ENCODE data around the gene TSPAN1. TPM values are rescaled to one million over a fixed set of nuclear protein-coding genes. Genes with fewer than 3 reads are reported as not detected.

TSPAN1 gene
- polyA plus RNA-seq, 1 of the 3 experiments (the other 2 are of a cell fraction) = 12.2 TPM

DNA sequence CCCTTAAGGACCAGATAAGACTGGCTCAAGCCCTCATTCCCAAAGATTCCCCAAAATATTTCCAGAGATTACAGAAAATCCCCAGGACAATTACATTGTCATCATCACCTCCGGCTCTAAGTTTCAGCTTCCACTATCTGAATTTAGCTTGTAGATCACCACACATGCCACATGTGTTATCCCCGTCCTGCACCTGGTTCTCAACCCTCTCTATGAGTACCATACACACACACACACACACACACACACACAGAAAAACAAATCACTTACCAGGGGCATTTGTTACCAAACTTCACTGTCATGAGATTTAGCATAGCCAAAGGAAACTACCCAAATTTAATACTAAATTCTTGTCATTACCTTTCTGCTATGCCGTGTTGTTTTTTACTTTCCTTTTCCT, 15.4 kb upstream of the TSPAN1 start:
- H3K79me2 ChIP-seq (ENCODE audit: insufficient read depth) = no peaks in the 10 kb centered on the region
- POLR2A ChIA-PET = no interaction called here
- no peaks in the 10 kb centered on the region for H3K9me3 ChIP-seq
- no peaks in the 10 kb centered on the region for H3K9me2 ChIP-seq
- no peaks in the 10 kb centered on the region for H3K27me3 ChIP-seq (ENCODE audit: insufficient read depth)
- no peaks in the 10 kb centered on the region for H3K36me3 ChIP-seq (replicated peaks in 1 of 2; ENCODE audit: control insufficient read depth in 1 of 2, insufficient read depth in 2 of 2, low read length in 1 of 2)
- TF ChIP-seq SMC3 (IDR thresholded peaks at IDR 0.05; ENCODE audit: low read depth, low read length) = no peak
- no peak for TF ChIP-seq FOXM1 (IDR thresholded peaks at IDR 0.05; ENCODE audit: low read depth)
- TF ChIP-seq SIN3A (IDR thresholded peaks at IDR 0.05; ENCODE audit: borderline replicate concordance, low read depth, low read length) = no peak
- TF ChIP-seq, protein P1, sequence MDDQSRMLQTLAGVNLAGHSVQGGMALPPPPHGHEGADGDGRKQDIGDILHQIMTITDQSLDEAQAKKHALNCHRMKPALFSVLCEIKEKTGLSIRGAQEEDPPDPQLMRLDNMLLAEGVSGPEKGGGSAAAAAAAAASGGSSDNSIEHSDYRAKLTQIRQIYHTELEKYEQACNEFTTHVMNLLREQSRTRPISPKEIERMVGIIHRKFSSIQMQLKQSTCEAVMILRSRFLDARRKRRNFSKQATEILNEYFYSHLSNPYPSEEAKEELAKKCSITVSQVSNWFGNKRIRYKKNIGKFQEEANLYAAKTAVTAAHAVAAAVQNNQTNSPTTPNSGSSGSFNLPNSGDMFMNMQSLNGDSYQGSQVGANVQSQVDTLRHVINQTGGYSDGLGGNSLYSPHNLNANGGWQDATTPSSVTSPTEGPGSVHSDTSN (IDR thresholded peaks at IDR 0.05) = no peak
- no peak for TF ChIP-seq TAF1 (IDR thresholded peaks at IDR 0.05; ENCODE audit: borderline replicate concordance, low read depth, low read length)
- no peak for TF ChIP-seq NRF1 (IDR thresholded peaks at IDR 0.05; ENCODE audit: low read depth, low read length)
- no peak overlapping the region for H3K27ac ChIP-seq (ENCODE audit: low read depth in 2 of 2, low read length in 1 of 2)
- no peak overlapping the region for H3K4me2 ChIP-seq
- WGBS (ENCODE audit: low lambda C conversion rate) = 56% methylated on average over 3 of the region's 3 CpGs
- CTCF ChIA-PET = no interaction called here
- H3K4me3 ChIP-seq (ENCODE audit: low read depth in 2 of 2, low read length in 1 of 2) = no peak overlapping the region
- no peaks in the 10 kb centered on the region for H4K20me1 ChIP-seq (ENCODE audit: insufficient read depth)
- no peaks in the 10 kb centered on the region for H3F3A ChIP-seq (replicated peaks; ENCODE audit: insufficient read depth)
- H3K9ac ChIP-seq = no peak overlapping the region
- DNase-seq = no peak
- H2AFZ ChIP-seq (ENCODE audit: low read depth) = 0 out of 2 replicates have a peak overlapping the region, but pooled peaks have one; percentile 35
- no peaks in the 10 kb centered on the region for H3K4me1 ChIP-seq (ENCODE audit: control insufficient read depth in 1 of 2, insufficient read depth in 2 of 2, low read depth in 1 of 2, low read length in 1 of 2)

DNA sequence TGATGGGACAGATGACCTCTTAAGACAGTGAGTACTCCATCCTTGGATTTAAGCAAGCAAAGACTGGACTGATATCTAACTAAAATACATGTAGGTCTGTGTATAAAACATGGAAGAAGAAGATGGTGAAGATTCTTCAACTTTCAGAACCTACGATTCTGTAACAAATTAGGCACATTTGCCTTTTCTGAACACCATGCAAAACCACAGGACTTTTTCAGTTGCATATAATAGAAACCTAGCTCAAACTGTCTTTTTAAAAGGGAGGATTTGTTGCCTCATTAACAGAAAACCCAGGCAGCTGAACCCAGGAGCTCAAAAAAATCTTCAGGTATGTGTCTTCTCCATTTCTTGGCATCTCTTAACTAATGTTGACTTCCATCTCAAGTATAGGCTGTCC, 14.7 kb upstream of the TSPAN1 start:
- no peaks in the 10 kb centered on the region for H4K20me1 ChIP-seq (ENCODE audit: insufficient read depth)
- no peaks in the 10 kb centered on the region for H3K36me3 ChIP-seq (replicated peaks in 1 of 2; ENCODE audit: control insufficient read depth in 1 of 2, insufficient read depth in 2 of 2, low read length in 1 of 2)
- H3K27ac ChIP-seq (ENCODE audit: low read depth in 2 of 2, low read length in 1 of 2) = no peak overlapping the region
- ChIA-PET POLR2A (no interaction called here), CTCF (interaction anchor here (0.9 to 1.1 kb wide), 2 partner anchors 11 to 19 kb away, joined by 3 read pairs; no protein-coding TSS in a partner anchor)
- H3K4me3 ChIP-seq (ENCODE audit: low read depth in 2 of 2, low read length in 1 of 2) = no peak overlapping the region
- no peak overlapping the region for H2AFZ ChIP-seq (ENCODE audit: low read depth)
- WGBS (ENCODE audit: low lambda C conversion rate) = 67% methylated on average over 1 of the region's 1 CpG
- no peaks in the 10 kb centered on the region for H3K9me2 ChIP-seq
- H3K4me2 ChIP-seq = no peak overlapping the region
- H3K79me2 ChIP-seq (ENCODE audit: insufficient read depth) = no peaks in the 10 kb centered on the region
- no peaks in the 10 kb centered on the region for H3K9me3 ChIP-seq
- H3K27me3 ChIP-seq (ENCODE audit: insufficient read depth) = no peaks in the 10 kb centered on the region
- H3K9ac ChIP-seq = no peak overlapping the region
- no peaks in the 10 kb centered on the region for H3K4me1 ChIP-seq (ENCODE audit: control insufficient read depth in 1 of 2, insufficient read depth in 2 of 2, low read depth in 1 of 2, low read length in 1 of 2)
- no peaks in the 10 kb centered on the region for H3F3A ChIP-seq (replicated peaks; ENCODE audit: insufficient read depth)
- no peak for DNase-seq
- TF ChIP-seq JUND (IDR thresholded peaks at IDR 0.05) (no peak), CHD2 (IDR thresholded peaks at IDR 0.05; ENCODE audit: low read length, partially characterized antibody) (no peak), RAD21 (IDR thresholded peaks at IDR 0.05; ENCODE audit: low read length) (no peak), RCOR1 (IDR thresholded peaks at IDR 0.05; ENCODE audit: low read length) (no peak), TEAD4 (IDR thresholded peaks at IDR 0.05; ENCODE audit: borderline replicate concordance, insufficient read depth) (no peak), TAF1 (IDR thresholded peaks at IDR 0.05; ENCODE audit: borderline replicate concordance, low read depth, low read length) (no peak), FOXM1 (IDR thresholded peaks at IDR 0.05; ENCODE audit: low read depth) (no peak), EZH2phosphoT487 (IDR thresholded peaks at IDR 0.05; ENCODE audit: borderline replicate concordance, low read depth) (no peak), ELF1 (IDR thresholded peaks at IDR 0.05) (no peak), FOXJ3 (CRISPR knock-in tag; IDR thresholded peaks at IDR 0.05) (no peak), MXI1 (IDR thresholded peaks at IDR 0.05; ENCODE audit: low read depth, low read length) (no peak)
- TF ChIP-seq, protein P2, sequence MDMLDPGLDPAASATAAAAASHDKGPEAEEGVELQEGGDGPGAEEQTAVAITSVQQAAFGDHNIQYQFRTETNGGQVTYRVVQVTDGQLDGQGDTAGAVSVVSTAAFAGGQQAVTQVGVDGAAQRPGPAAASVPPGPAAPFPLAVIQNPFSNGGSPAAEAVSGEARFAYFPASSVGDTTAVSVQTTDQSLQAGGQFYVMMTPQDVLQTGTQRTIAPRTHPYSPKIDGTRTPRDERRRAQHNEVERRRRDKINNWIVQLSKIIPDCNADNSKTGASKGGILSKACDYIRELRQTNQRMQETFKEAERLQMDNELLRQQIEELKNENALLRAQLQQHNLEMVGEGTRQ (IDR thresholded peaks at IDR 0.05; ENCODE audit: borderline replicate concordance, low read depth, low read length) = no peak
- TF ChIP-seq, protein P3, sequence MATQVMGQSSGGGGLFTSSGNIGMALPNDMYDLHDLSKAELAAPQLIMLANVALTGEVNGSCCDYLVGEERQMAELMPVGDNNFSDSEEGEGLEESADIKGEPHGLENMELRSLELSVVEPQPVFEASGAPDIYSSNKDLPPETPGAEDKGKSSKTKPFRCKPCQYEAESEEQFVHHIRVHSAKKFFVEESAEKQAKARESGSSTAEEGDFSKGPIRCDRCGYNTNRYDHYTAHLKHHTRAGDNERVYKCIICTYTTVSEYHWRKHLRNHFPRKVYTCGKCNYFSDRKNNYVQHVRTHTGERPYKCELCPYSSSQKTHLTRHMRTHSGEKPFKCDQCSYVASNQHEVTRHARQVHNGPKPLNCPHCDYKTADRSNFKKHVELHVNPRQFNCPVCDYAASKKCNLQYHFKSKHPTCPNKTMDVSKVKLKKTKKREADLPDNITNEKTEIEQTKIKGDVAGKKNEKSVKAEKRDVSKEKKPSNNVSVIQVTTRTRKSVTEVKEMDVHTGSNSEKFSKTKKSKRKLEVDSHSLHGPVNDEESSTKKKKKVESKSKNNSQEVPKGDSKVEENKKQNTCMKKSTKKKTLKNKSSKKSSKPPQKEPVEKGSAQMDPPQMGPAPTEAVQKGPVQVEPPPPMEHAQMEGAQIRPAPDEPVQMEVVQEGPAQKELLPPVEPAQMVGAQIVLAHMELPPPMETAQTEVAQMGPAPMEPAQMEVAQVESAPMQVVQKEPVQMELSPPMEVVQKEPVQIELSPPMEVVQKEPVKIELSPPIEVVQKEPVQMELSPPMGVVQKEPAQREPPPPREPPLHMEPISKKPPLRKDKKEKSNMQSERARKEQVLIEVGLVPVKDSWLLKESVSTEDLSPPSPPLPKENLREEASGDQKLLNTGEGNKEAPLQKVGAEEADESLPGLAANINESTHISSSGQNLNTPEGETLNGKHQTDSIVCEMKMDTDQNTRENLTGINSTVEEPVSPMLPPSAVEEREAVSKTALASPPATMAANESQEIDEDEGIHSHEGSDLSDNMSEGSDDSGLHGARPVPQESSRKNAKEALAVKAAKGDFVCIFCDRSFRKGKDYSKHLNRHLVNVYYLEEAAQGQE (IDR thresholded peaks at IDR 0.05; ENCODE audit: low read depth, low read length) = no peak
- TF ChIP-seq, protein P1 (IDR thresholded peaks at IDR 0.05) = no peak
- TF ChIP-seq, protein P4, sequence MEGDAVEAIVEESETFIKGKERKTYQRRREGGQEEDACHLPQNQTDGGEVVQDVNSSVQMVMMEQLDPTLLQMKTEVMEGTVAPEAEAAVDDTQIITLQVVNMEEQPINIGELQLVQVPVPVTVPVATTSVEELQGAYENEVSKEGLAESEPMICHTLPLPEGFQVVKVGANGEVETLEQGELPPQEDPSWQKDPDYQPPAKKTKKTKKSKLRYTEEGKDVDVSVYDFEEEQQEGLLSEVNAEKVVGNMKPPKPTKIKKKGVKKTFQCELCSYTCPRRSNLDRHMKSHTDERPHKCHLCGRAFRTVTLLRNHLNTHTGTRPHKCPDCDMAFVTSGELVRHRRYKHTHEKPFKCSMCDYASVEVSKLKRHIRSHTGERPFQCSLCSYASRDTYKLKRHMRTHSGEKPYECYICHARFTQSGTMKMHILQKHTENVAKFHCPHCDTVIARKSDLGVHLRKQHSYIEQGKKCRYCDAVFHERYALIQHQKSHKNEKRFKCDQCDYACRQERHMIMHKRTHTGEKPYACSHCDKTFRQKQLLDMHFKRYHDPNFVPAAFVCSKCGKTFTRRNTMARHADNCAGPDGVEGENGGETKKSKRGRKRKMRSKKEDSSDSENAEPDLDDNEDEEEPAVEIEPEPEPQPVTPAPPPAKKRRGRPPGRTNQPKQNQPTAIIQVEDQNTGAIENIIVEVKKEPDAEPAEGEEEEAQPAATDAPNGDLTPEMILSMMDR (IDR thresholded peaks at IDR 0.05) = no peak
